HUES48 (cell line): ENCODE results near the gene PAFAH1B2.
"Not testable (repeated sequence)": the region's sequence is repeated elsewhere in the genome, so short reads cannot be mapped to it uniquely, and the experiment has no call there.

Experiments
- H3K27ac ChIP-seq: one replicate; pipeline ENCODE4 v1.7.0; 2013; ENCODE audit warnings: low read depth, low read length, inconsistent platforms
- H3K27me3 ChIP-seq: 2 replicates; pipeline ENCODE4 v1.6.1; 2013; ENCODE audit warnings: mild to moderate bottlenecking, low read length; ENCODE audit not compliant: control insufficient read depth, insufficient read depth
- H3K36me3 ChIP-seq: 2 replicates; pipeline ENCODE4 v1.6.1; 2013; ENCODE audit warnings: low read length; ENCODE audit not compliant: control insufficient read depth, insufficient read depth
- H3K4me1 ChIP-seq: 2 replicates; pipeline ENCODE4 v1.6.1; 2013; ENCODE audit warnings: mild to moderate bottlenecking, low read length; ENCODE audit not compliant: control insufficient read depth, insufficient read depth
- H3K4me3 ChIP-seq: 2 replicates; pipeline ENCODE4 v1.5.1; 2013; ENCODE audit warnings: mild to moderate bottlenecking, low read depth, low read length
- H3K9ac ChIP-seq: 2 replicates; pipeline ENCODE4 v1.6.1; 2013; ENCODE audit warnings: mild to moderate bottlenecking, low read depth, low read length, moderate library complexity
- H3K9me3 ChIP-seq: 2 replicates; pipeline ENCODE4 v1.6.1; 2013; ENCODE audit warnings: low read length; ENCODE audit not compliant: control insufficient read depth, insufficient read depth

The PAFAH1B2 gene

GRCh38 chr11:117107701-117108590, 36.1 kb upstream of the PAFAH1B2 start:
- Histone ChIP-seq H3K36me3 (no peaks in the 10 kb centered on the region), H3K4me3 (no peak overlapping the region), H3K9ac (no peak overlapping the region), H3K27ac (no peak overlapping the region), H3K4me1 (no peaks in the 10 kb centered on the region), H3K9me3 (no peaks in the 10 kb centered on the region), H3K27me3 (no peaks in the 10 kb centered on the region)

DNA sequence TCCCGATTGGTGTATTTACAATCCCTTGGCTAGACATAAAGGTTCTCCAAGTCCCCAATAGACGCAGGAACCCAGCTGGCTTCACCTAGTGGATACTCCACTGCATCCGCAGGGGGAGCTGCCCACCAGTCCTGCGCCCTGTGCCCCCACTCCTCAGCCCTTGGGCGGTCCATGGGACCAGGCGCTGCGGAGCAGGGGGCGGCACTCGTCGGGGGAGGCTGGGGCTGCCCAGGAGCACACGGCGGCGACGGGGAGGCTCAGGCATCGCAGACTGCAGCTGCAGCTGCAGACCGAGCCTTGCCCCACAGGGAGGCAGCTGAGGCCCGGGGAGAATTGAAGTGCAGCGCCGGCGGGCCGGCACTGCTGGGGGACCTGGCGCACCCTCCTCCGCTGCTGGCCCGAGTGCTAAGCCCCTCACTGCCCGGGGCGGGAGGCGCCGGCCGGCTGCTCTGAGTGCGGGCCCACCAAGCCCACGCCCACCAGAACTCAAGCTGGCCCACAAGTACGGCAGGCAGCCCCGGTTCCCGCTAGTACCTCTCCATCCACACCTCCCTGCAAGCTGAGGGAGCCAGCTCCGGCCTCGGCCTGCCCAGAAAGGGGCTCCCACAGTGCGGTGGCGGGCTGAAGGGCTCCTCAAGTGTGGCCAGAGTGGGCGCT, 33.7 kb upstream of the PAFAH1B2 start:
- H3K27ac ChIP-seq = no peak overlapping the region
- no peaks in the 10 kb centered on the region for H3K27me3 ChIP-seq
- no peak overlapping the region for H3K9ac ChIP-seq
- H3K4me1 ChIP-seq = no peaks in the 10 kb centered on the region
- H3K4me3 ChIP-seq = no peak overlapping the region
- H3K9me3 ChIP-seq = no peaks in the 10 kb centered on the region
- no peaks in the 10 kb centered on the region for H3K36me3 ChIP-seq

DNA sequence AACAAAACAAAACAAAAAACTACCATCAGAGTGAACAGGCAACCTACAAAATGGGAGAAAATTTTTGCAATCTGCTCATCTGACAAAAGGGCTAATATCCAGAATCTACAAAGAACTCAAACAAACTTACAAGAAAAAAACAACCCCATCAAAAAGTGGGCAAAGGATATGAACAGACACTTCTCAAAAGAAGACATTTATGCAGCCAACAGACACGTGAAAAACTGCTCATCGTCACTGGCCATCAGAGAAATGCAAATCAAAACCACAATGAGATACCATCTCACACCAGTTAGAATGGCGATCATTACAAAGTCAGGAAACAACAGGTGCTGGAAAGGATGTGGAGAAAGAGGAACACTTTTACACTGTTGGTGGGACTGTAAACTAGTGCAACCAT, 31.6 kb upstream of the PAFAH1B2 start:
- H3K9ac ChIP-seq, H3K4me3 ChIP-seq, H3K36me3 ChIP-seq, H3K9me3 ChIP-seq, H3K27ac ChIP-seq, H3K4me1 ChIP-seq, H3K27me3 ChIP-seq: not testable (repeated sequence)

- not testable (repeated sequence) for H3K4me3 ChIP-seq, H3K9me3 ChIP-seq, H3K36me3 ChIP-seq, H3K4me1 ChIP-seq, H3K27me3 ChIP-seq, H3K27ac ChIP-seq, H3K9ac ChIP-seq
Measured at GRCh38 chr11:117112939-117113338, 31.1 kb upstream of the PAFAH1B2 start.

DNA sequence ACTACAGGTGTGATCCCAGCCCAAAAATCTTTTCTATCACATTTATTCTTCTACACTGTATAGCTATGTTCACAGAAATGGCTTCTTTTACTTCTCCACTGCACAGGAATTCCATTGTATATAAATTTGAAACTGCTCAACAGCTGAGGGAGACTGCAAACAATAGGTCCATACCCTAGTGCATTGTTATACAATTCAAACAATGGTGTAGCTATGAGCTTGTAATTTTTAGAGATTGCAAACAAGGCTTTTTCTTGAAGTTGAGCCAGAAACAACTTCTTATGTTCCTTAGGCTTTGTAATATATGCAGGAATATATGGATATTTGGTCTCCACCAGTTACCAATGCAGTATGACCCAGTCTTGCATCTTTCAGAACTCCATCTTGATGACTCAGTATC, 26.4 kb upstream of the PAFAH1B2 start:
- H3K4me3 ChIP-seq = no peak overlapping the region
- H3K4me1 ChIP-seq = no peaks in the 10 kb centered on the region
- no peaks in the 10 kb centered on the region for H3K27me3 ChIP-seq
- H3K9ac ChIP-seq = no peak overlapping the region
- no peaks in the 10 kb centered on the region for H3K36me3 ChIP-seq
- no peaks in the 10 kb centered on the region for H3K9me3 ChIP-seq
- no peak overlapping the region for H3K27ac ChIP-seq

DNA sequence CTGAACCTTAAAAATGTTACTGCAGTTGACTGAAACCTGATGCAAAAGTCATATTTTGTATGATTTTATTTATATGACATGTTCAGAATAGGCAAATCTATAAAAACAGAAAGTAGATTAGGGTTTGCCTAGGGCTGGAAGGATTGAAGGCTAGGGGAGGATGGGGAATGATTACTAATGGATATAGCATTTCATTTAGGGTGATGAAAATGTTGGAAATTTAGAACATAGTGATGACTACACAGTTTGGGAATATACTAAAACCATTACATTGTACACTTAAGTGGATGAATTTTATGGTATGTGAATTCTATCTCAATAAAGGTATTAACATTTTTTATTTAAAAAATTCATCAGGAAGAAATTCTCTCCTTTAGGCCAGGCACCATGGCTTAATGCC, 22.9 kb upstream of the PAFAH1B2 start:
- H3K27ac ChIP-seq = no peak overlapping the region
- no peaks in the 10 kb centered on the region for H3K9me3 ChIP-seq
- H3K4me3 ChIP-seq = no peak overlapping the region
- no peaks in the 10 kb centered on the region for H3K27me3 ChIP-seq
- no peaks in the 10 kb centered on the region for H3K4me1 ChIP-seq
- H3K36me3 ChIP-seq = no peaks in the 10 kb centered on the region
- no peak overlapping the region for H3K9ac ChIP-seq

DNA sequence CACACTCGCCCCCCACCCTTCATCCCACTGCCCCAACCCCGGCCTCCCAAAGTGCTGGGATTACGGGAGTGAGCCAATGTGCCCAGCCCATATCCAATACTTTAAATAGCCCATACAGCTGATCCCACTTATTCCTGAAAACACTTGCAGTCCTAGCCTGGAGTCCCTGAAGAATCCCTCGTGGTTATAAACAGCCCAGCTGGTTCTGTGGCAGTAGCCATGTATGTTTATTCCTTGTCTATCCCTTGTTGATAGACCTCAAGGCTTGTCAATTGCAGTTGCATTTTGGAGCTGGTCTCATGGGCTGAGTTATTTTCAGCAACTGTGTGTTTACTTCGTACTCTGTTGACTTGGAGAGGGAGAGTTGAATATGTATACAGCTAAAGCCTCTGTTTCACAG, 21.5 kb upstream of the PAFAH1B2 start:
- no peak overlapping the region for H3K27ac ChIP-seq
- H3K4me3 ChIP-seq = no peak overlapping the region
- H3K36me3 ChIP-seq = no peaks in the 10 kb centered on the region
- no peaks in the 10 kb centered on the region for H3K27me3 ChIP-seq
- no peak overlapping the region for H3K9ac ChIP-seq
- H3K9me3 ChIP-seq = no peaks in the 10 kb centered on the region
- H3K4me1 ChIP-seq = no peaks in the 10 kb centered on the region

GRCh38 chr11:117126223-117126965, 17.7 kb upstream of the PAFAH1B2 start:
- Histone ChIP-seq H3K4me1 (no peaks in the 10 kb centered on the region), H3K27me3 (no peaks in the 10 kb centered on the region), H3K27ac (no peak overlapping the region), H3K36me3 (no peaks in the 10 kb centered on the region), H3K4me3 (no peak overlapping the region), H3K9me3 (no peaks in the 10 kb centered on the region), H3K9ac (no peak overlapping the region)

DNA sequence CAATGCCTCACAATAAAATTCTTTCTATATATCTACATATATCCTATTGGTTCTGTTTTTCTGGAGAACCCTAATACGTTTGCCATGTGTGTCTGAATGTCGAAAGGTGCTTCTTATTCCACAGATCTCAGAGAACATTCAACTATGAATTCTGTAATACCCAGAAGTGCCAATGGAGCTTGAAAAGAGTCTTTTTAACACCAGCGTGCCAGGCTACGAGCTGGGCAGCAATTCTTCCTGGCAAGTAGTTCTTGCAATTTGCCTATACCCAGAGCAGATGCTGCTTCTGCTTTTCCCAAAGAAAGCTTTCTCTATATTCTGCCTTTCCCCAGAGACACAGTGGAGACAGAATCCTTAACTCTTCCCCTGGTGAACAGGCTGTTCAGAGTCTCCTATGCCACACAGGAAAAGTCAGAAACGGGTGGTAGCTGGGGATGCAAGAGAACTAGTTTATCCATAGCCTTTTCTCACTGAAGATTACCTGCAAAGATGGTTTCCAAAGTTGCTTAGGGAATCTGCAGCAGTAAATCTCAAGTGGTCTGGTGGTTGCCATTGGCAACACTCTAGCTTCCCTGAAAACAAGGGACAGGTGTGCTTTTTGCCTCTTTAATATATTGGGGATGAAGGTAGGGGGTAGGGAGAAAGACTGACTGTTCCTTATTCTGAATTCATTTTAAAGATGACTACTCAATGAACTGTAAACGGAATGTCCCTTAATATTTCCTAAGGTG, 16.8 kb upstream of the PAFAH1B2 start:
- Histone ChIP-seq H3K4me3 (no peak overlapping the region), H3K9me3 (no peaks in the 10 kb centered on the region), H3K9ac (no peak overlapping the region), H3K4me1 (no peaks in the 10 kb centered on the region), H3K27me3 (no peaks in the 10 kb centered on the region), H3K27ac (no peak overlapping the region), H3K36me3 (no peaks in the 10 kb centered on the region)

DNA sequence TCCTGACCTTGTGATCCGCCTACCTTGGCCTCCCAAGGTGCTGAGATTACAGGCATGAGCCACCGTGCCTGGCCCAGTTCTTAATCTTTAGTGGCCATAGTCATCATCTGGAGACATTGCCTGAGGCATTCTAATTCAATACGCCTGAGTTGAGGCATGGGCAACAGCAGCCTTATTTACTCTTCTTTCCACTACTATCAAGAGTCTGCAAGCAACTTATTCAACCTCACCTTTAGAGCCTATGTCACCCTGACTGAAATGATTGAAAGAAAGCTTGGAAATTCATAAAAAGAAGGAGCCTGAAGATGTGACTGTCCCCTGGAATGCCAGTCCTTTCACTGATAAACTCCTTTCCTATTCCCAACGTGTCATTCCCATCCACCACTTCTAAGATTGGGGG, 15.8 kb upstream of the PAFAH1B2 start:
- no peak overlapping the region for H3K27ac ChIP-seq
- no peak overlapping the region for H3K4me3 ChIP-seq
- no peaks in the 10 kb centered on the region for H3K9me3 ChIP-seq
- no peaks in the 10 kb centered on the region for H3K4me1 ChIP-seq
- no peaks in the 10 kb centered on the region for H3K27me3 ChIP-seq
- H3K36me3 ChIP-seq = no peaks in the 10 kb centered on the region
- no peak overlapping the region for H3K9ac ChIP-seq
